B cell (primary cell): ENCODE data around the gene NFIB.

ENCODE experiments used
- EZH2 ChIP-seq: IDR thresholded peaks from 2 replicates; pipeline ENCODE4 v1.6.1; 2012; ENCODE audit warnings: borderline replicate concordance, low read depth, mild to moderate bottlenecking, moderate library complexity, low read length; ENCODE audit not compliant: insufficient read depth, poor library complexity, severe bottlenecking
- TF ChIP-seq, protein P1 (sequence below): fragments of 200-600 bp; IDR thresholded peaks from one replicate; pipeline ENCODE4 v1.8.0; 2022; ENCODE audit warnings: antibody characterized with exemption, mild to moderate bottlenecking

DNA sequence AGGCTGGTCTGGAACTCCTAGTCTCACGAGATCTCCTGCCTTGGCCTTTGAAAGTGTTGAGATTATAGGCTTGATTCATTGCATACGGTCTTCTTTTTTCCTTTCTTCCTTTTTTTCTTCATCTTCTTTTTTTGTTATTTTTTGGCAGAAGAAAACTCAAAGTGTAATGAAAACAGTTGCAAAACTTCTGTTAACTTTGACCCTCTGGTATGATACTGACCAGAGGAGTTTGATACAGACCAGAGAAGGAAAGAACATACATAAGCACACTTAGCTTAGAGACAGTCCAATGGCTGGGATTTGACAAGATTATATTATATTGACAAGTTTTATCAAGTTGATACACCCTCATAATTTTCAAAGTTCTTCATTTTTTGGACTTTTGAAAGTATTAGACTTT is 181.2 kb downstream of the NFIB start:
- TF ChIP-seq, protein P1, sequence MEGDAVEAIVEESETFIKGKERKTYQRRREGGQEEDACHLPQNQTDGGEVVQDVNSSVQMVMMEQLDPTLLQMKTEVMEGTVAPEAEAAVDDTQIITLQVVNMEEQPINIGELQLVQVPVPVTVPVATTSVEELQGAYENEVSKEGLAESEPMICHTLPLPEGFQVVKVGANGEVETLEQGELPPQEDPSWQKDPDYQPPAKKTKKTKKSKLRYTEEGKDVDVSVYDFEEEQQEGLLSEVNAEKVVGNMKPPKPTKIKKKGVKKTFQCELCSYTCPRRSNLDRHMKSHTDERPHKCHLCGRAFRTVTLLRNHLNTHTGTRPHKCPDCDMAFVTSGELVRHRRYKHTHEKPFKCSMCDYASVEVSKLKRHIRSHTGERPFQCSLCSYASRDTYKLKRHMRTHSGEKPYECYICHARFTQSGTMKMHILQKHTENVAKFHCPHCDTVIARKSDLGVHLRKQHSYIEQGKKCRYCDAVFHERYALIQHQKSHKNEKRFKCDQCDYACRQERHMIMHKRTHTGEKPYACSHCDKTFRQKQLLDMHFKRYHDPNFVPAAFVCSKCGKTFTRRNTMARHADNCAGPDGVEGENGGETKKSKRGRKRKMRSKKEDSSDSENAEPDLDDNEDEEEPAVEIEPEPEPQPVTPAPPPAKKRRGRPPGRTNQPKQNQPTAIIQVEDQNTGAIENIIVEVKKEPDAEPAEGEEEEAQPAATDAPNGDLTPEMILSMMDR = no peak
- no peak for TF ChIP-seq EZH2
